ENCODE measurements around the gene MAGI1. TPM values are rescaled to one million over a fixed set of nuclear protein-coding genes. Genes with fewer than 3 reads are reported as not detected.

Gene MAGI1
- polyA plus RNA-seq, 3 donors: not detected

DNA sequence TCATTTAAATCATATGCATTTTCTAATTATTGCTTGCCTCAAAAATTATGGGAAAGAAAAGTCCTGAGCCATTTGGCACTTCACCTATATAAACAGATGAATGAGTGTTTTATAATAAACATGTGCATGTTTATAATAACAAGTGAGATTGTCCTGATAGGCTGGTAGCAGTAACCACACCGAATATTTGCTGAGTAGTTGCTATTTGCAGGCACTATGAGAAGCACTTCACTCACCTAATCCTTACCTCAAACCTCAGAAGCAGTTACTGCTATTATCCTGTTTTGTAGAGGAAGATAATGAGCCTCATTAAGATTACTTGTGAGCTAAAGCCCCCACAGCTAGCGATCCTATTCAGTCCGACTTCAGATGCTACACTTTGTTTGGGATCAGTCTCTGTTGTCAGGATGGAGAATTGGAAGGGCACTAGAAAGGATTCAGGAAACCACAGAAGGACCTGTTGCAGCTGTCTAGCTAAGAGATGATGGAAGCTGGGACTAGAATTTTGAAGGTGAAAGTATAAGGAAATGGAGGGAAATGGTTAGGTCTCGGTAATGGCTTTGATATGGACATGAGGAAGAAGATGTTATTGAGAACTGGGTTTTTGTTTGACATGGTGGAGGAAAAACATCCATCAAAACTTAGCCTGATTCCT, 28.4 kb upstream of the MAGI1 start:
- no peaks in the 10 kb centered on the region for H3K4me1 Mint-ChIP-seq
- Histone ChIP-seq H3K27me3 (ENCODE audit: control insufficient read depth in 2 of 2, insufficient read depth in 2 of 2, low read length in 2 of 2) (no peaks in the 10 kb centered on the region), H4K20me1 (ENCODE audit: insufficient read depth, low read length) (no peaks in the 10 kb centered on the region), H3K36me3 (replicated peaks in 1 of 2; ENCODE audit: control insufficient read depth in 1 of 2, insufficient read depth in 2 of 2, low read length in 2 of 2) (no peaks in the 10 kb centered on the region), H2AFZ (ENCODE audit: insufficient read depth, low read depth, low read length, poor library complexity, severe bottlenecking) (no peak overlapping the region), H3K9me3 (replicated peaks in 1 of 2; ENCODE audit: control insufficient read depth in 1 of 2, insufficient read depth in 1 of 2, low read length in 2 of 2) (peaks cover 0 to 6% of the 10 kb centered on the region in 2 donors), H3K4me2 (replicated peaks; ENCODE audit: extremely low read depth, low read length, poor library complexity, severe bottlenecking) (no peak overlapping the region), H3K9ac (ENCODE audit: insufficient read depth, low read length, poor library complexity, severe bottlenecking) (no peak overlapping the region), H3K4me1 (ENCODE audit: control insufficient read depth in 1 of 2, insufficient read depth in 2 of 2, low read length in 2 of 2) (no peaks in the 10 kb centered on the region), H3K4me3 (replicated peaks in 1 of 3; ENCODE audit: low read depth in 2 of 3, low read length in 3 of 3) (no peak overlapping the region), H3K79me2 (ENCODE audit: insufficient read depth, low read length) (no peaks in the 10 kb centered on the region), H3K27ac (ENCODE audit: low read depth in 1 of 2, low read length in 2 of 2) (no peak overlapping the region)
- H3K27ac Mint-ChIP-seq: no peak overlapping the region
- peaks cover 0 to 4% (median 1%) of the 10 kb centered on the region in 3 donors for H3K27me3 Mint-ChIP-seq (ENCODE audit: low read depth in 3 of 3)
- DNase-seq: no peak
- peaks cover 8 to 24% (median 14%) of the 10 kb centered on the region in 7 donors for H3K9me3 Mint-ChIP-seq
- no peak for TF ChIP-seq CTCF (IDR thresholded peaks at IDR 0.05)
- no peaks in the 10 kb centered on the region for H3K36me3 Mint-ChIP-seq
- WGBS (ENCODE audit: insufficient coverage): 84% methylated on average over 3 of the region's 4 CpGs
- intact Hi-C loops (cut with micrococcal nuclease): no loop called here
- no peak overlapping the region for H3K4me3 Mint-ChIP-seq

DNA sequence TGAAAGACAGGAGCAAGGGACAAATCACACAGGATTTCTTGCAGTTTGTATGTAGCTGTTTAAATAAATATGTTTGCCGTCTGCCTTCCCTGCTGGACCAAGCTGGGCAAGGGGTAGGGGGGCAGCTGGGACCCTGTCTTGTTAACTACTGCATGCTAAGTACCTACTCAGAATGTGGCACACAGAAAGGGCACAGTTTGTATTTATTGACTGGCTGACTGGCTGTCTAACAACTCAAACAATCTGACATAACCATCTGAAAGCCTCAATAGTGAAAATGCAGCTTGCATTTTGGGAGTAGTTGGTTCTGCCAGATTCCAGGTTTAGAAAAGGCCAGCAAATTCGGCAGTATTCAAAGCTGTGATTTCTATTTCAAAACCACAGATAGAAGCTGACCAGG, 16.6 kb upstream of the MAGI1 start:
- Mint-ChIP-seq H3K27ac (no peak overlapping the region), H3K4me1 (no peaks in the 10 kb centered on the region), H3K36me3 (no peaks in the 10 kb centered on the region), H3K4me3 (no peak overlapping the region), H3K9me3 (peaks cover 0 to 2% (median 0%) of the 10 kb centered on the region in 7 donors), H3K27me3 (ENCODE audit: low read depth in 3 of 3) (peaks cover 0 to 2% (median 0%) of the 10 kb centered on the region in 3 donors)
- no peak for TF ChIP-seq CTCF (IDR thresholded peaks at IDR 0.05)
- no peak overlapping the region for H3K9ac ChIP-seq (ENCODE audit: insufficient read depth, low read length, poor library complexity, severe bottlenecking)
- H3K36me3 ChIP-seq (replicated peaks in 1 of 2; ENCODE audit: control insufficient read depth in 1 of 2, insufficient read depth in 2 of 2, low read length in 2 of 2): no peaks in the 10 kb centered on the region
- H3K27me3 ChIP-seq (ENCODE audit: control insufficient read depth in 2 of 2, insufficient read depth in 2 of 2, low read length in 2 of 2): no peaks in the 10 kb centered on the region
- no peak for DNase-seq
- no peaks in the 10 kb centered on the region for H3K9me3 ChIP-seq (replicated peaks in 1 of 2; ENCODE audit: control insufficient read depth in 1 of 2, insufficient read depth in 1 of 2, low read length in 2 of 2)
- no peak overlapping the region for H2AFZ ChIP-seq (ENCODE audit: insufficient read depth, low read depth, low read length, poor library complexity, severe bottlenecking)
- H3K79me2 ChIP-seq (ENCODE audit: insufficient read depth, low read length): no peaks in the 10 kb centered on the region
- no peaks in the 10 kb centered on the region for H3K4me1 ChIP-seq (ENCODE audit: control insufficient read depth in 1 of 2, insufficient read depth in 2 of 2, low read length in 2 of 2)
- no peak overlapping the region for H3K4me2 ChIP-seq (replicated peaks; ENCODE audit: extremely low read depth, low read length, poor library complexity, severe bottlenecking)
- H3K27ac ChIP-seq (ENCODE audit: low read depth in 1 of 2, low read length in 2 of 2): no peak overlapping the region
- H3K4me3 ChIP-seq (replicated peaks in 1 of 3; ENCODE audit: low read depth in 2 of 3, low read length in 3 of 3): no peak overlapping the region
- WGBS (ENCODE audit: insufficient coverage): 85% methylated on average over 2 of the region's 2 CpGs
- intact Hi-C loops (cut with micrococcal nuclease): no loop called here
- H4K20me1 ChIP-seq (ENCODE audit: insufficient read depth, low read length): no peaks in the 10 kb centered on the region

Measured in CD14-positive monocyte (primary cell).